Measurements from ENCODE around the gene TMPRSS11B.
"Not testable (repeated sequence)": the region's sequence is repeated elsewhere in the genome, so short reads cannot be mapped to it uniquely, and the experiment has no call there.

The TMPRSS11B gene, protein sequence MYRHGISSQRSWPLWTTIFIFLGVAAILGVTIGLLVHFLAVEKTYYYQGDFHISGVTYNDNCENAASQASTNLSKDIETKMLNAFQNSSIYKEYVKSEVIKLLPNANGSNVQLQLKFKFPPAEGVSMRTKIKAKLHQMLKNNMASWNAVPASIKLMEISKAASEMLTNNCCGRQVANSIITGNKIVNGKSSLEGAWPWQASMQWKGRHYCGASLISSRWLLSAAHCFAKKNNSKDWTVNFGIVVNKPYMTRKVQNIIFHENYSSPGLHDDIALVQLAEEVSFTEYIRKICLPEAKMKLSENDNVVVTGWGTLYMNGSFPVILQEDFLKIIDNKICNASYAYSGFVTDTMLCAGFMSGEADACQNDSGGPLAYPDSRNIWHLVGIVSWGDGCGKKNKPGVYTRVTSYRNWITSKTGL

GRCh38 chr4:68245594-68245993 is at the start of gene TMPRSS11B:
Gene TMPRSS11B (minus strand): TSS chr4:68245694. CDS start chr4:68245558, 136 bp downstream.
- DNase-seq (ENCODE audit: low spot score), result no peak

GRCh38 chr4:68291256-68291655 is 45.8 kb upstream of the TMPRSS11B start:
- no peak for DNase-seq (ENCODE audit: low spot score)

- DNase-seq (ENCODE audit: low spot score), result no peak
Measured at GRCh38 chr4:68288393-68288740, 42.9 kb upstream of the TMPRSS11B start.

DNA sequence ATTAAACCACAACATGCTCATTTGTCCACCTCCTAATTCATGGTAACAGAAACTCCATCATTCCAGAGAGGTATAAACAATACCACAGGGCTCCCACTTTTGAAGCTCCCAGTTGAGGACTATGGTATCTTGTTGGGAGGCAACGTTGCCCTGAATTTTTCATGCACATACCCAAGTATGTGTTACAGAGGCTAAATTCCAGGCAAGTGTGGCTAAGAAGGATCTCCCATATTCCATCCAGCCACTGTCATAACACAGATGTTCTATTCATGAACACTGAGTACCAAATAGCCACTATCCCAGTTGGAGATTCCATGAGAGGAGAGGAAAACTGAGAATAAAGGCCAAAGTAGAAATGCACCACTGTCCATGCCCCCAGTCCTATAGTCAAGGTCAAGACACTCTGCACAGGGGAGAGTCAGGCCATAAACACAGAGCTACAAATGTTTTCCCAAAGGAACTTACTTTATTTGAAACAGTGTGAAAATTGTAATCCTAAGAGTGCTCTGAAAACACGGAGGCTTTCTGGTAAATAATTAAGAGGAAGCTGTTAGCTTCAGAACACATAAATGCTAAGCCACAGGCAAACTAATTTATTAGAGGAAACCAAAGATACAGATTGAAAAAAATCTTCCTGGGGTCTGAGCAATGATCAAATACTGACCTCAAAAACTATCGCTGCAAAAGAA is 42.4 kb upstream of the TMPRSS11B start:
- no peak for DNase-seq (ENCODE audit: low spot score)

GRCh38 chr4:68283714-68284113 is 38.2 kb upstream of the TMPRSS11B start:
- DNase-seq (ENCODE audit: low spot score), result no peak

- no peak for DNase-seq (ENCODE audit: low spot score)
Measured at GRCh38 chr4:68283095-68283494, 37.6 kb upstream of the TMPRSS11B start.

GRCh38 chr4:68281796-68282740 is 36.6 kb upstream of the TMPRSS11B start:
- DNase-seq (ENCODE audit: low spot score), result not testable (repeated sequence)

GRCh38 chr4:68278029-68278428 is 32.5 kb upstream of the TMPRSS11B start:
- DNase-seq (ENCODE audit: low spot score), result no peak

DNA sequence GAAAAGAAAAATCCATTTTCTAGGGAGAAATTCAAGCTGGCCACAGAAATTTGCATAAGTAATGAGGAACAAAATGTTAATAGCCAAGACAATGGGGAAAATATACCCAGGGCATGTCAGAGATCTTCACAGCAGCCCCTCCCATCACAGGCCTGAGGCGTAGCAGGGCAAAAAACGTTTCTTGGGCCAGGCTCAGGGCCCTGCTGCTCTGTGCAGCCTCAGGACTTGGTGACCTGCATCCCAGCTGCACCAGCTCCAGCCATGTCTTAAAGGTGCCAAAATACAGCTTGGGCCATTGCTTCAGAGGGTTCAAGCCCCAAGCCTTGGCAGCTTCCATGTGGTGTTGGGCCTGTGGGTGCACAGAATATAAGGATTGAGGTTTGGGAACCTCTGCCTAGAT is 32.1 kb upstream of the TMPRSS11B start:
- DNase-seq (ENCODE audit: low spot score), result no peak

GRCh38 chr4:68272860-68273259 is 27.4 kb upstream of the TMPRSS11B start:
- DNase-seq (ENCODE audit: low spot score), result no peak

- DNase-seq (ENCODE audit: low spot score), result no peak
Measured at GRCh38 chr4:68272380-68272779, 26.9 kb upstream of the TMPRSS11B start.

DNA sequence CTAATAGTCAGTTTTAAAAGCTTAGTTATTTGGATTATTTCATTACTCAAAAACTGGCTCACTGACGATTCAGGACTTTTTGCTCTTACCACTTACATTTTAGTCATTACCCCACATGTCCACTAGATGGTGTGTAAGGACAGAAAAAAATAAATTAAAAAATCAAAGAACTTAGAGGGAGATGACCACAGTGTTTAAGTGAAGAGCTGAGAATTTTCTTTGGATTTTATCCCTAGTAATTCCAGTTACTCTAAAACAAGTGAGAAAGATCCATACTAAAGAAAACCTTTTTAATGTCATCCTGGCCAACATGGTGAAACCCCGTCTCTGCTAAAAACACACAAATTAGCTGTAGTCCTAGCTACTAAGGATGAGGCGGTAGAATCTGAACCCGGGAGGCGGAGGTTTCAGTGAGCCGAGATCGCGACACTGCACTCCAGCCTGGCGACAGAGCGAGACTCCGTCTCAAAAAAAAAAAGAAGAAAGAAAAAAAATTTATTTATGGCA is 26.4 kb upstream of the TMPRSS11B start:
- peak; percentile 67 for DNase-seq (ENCODE audit: low spot score)

GRCh38 chr4:68267433-68267944 is 22.0 kb upstream of the TMPRSS11B start:
- DNase-seq (ENCODE audit: low spot score), result peak; percentile 3

GRCh38 chr4:68264875-68265565 is 19.5 kb upstream of the TMPRSS11B start:
- no peak for DNase-seq (ENCODE audit: low spot score)

DNA sequence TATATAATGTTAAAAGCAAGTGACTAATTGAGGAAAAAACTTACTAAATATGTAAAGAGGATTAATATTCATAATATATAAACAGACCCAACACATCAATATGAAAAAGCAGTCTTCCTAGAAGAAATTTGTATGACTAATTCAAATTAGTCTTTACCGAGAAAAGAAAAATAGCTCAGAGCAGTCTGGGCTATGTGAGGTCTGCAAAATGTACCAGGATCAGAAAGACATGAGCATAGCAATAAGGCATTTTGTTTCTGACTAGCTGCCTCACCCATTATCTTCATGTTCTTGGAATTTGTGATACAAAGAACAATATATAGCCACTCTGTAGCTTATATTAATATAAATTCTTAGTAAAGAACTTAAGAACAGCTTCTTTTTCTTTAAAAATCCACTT is 13.7 kb upstream of the TMPRSS11B start:
- DNase-seq (ENCODE audit: low spot score), result no peak

DNA sequence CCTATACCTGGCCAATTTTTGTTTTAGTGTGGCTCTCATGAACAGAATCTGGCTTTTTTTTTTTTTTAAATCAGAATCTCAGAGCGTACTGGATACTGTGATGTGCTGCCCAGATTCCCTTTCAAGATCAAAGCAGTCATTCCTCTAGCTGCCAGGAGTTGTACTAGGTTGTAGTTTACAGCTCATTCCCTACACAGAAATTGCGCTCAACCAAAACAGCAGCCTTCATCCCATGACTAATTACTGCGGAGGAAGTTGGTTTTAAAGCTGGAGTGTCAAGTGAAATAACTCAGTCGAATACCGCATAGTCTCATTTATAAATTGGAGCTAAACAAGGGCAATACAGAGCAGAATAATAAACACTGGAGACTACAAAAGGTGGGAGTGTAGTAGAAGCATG is 12.2 kb upstream of the TMPRSS11B start:
- no peak for DNase-seq (ENCODE audit: low spot score)

- no peak for DNase-seq (ENCODE audit: low spot score)
Measured at GRCh38 chr4:68256284-68256683, 10.8 kb upstream of the TMPRSS11B start.

DNA sequence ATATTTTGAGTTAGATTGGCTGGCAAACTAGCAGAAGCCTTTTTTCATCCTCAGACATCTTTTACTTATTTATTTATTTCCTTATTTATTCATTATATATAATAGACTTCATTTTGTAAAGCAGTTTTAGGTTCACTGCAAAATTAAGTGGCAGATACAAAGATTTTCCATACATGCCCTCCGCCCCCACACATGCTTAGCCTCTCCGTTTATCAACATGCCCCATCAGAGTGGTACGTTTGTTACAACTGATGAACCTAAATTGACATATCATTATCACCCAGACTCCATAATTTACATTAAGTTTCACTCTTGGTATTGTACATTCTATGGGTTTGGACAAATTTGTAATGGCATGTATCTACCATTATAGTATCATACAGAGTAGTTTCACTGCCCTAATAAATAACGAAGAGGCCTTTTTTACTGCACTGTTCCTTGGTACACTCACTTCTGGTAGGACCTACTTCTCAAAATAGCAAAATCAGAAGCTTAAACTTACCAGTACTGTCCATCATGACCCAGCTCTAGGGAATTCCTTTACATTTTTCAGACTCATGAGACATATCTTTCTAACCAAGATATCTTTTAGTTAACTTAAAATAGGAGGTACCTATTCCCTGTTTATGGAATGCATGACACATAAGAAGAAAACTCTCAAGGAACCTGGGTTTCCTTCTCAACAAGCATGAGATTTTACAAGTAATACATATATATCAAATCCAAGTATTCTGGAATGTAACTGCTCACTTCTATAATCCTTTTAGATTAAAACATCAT is 4.8 kb upstream of the TMPRSS11B start:
- DNase-seq (ENCODE audit: low spot score), result no peak

- no peak for DNase-seq (ENCODE audit: low spot score)
Measured at GRCh38 chr4:68249434-68249833, 3.9 kb upstream of the TMPRSS11B start.

GRCh38 chr4:68240620-68241019 is 4.9 kb downstream of the TMPRSS11B start:
- no peak for DNase-seq (ENCODE audit: low spot score)

GRCh38 chr4:68228568-68228967 is 16.9 kb downstream of the TMPRSS11B start:
- DNase-seq (ENCODE audit: low spot score), result no peak

Data from RKO (cell line).